Osteocyte (in vitro differentiated cells): ENCODE results near the gene SMARCA5. TPM values are rescaled to one million over a fixed set of nuclear protein-coding genes. Genes with fewer than 3 reads are reported as not detected.
A peak's percentile ranks its signal among the peaks of the same experiment; 100 is the strongest.
"Not testable (repeated sequence)": the region's sequence is repeated elsewhere in the genome, so short reads cannot be mapped to it uniquely, and the experiment has no call there.

ENCODE experiments used
- DNase-seq: peaks from one replicate; pipeline ENCODE4 v3.0.0; 2021; ENCODE audit warnings: mixed read lengths; ENCODE audit not compliant: unreplicated experiment; ENCODE audit errors: extremely low spot score
- H3K27ac Mint-ChIP-seq: one replicate; pipeline ENCODE4 v1.8.0; 2021; ENCODE audit warnings: mild to moderate bottlenecking, mixed read lengths; ENCODE audit not compliant: unreplicated experiment
- H3K27me3 Mint-ChIP-seq: one replicate; pipeline ENCODE4 v1.8.0; 2021; ENCODE audit warnings: mixed read lengths; ENCODE audit not compliant: unreplicated experiment
- H3K36me3 Mint-ChIP-seq: one replicate; pipeline ENCODE4 v1.8.0; 2021; ENCODE audit warnings: mixed read lengths; ENCODE audit not compliant: unreplicated experiment
- H3K4me1 Mint-ChIP-seq: one replicate; pipeline ENCODE4 v1.8.0; 2021; ENCODE audit warnings: mixed read lengths; ENCODE audit not compliant: unreplicated experiment
- H3K4me3 Mint-ChIP-seq: one replicate; pipeline ENCODE4 v1.8.0; 2021; ENCODE audit warnings: mild to moderate bottlenecking, moderate library complexity, mixed read lengths; ENCODE audit not compliant: unreplicated experiment
- H3K9me3 Mint-ChIP-seq: one replicate; pipeline ENCODE4 v1.8.0; 2021; ENCODE audit warnings: mixed read lengths; ENCODE audit not compliant: unreplicated experiment
- CTCF ChIP-seq: fragments of 200-600 bp; sonication (generic); IDR thresholded peaks from 2 replicates; pipeline ENCODE4 v1.5.0; 2021; ENCODE audit warnings: antibody characterized with exemption, mild to moderate bottlenecking, moderate library complexity
- total RNA-seq: library from RNA; stranded (reverse); gene quantifications from 2 replicates; pipeline ENCODE4 v1.2.1, GENCODE V29; 2021

Gene SMARCA5
- total RNA-seq, 1 donor from 2014 or later, result 51.1 TPM

- no peak for TF ChIP-seq CTCF
- Mint-ChIP-seq H3K4me1 (peaks cover 32% of the 10 kb centered on the region), H3K27me3 (peaks cover 12% of the 10 kb centered on the region), H3K4me3 (peak overlapping the region; percentile 99), H3K9me3 (no peaks in the 10 kb centered on the region), H3K36me3 (peaks cover 26% of the 10 kb centered on the region), H3K27ac (peak overlapping the region; percentile 100)
- no peak for DNase-seq
Measured at GRCh38 chr4:143514497-143514896, 995 bp downstream of the SMARCA5 start.

- H3K4me3 Mint-ChIP-seq, result peak overlapping the region; percentile 99
- TF ChIP-seq CTCF, result no peak
Measured at GRCh38 chr4:143514901-143515300, 1.4 kb downstream of the SMARCA5 start.

GRCh38 chr4:143515905-143516304, 2.4 kb downstream of the SMARCA5 start:
- Mint-ChIP-seq H3K27me3 (no peaks in the 10 kb centered on the region), H3K9me3 (no peaks in the 10 kb centered on the region), H3K27ac (peak overlapping the region; percentile 23), H3K36me3 (peaks cover 33% of the 10 kb centered on the region), H3K4me3 (peak overlapping the region; percentile 99), H3K4me1 (peaks cover 32% of the 10 kb centered on the region)
- no peak for TF ChIP-seq CTCF
- no peak for DNase-seq

More at GRCh38 chr4:143514901-143515300, 1.4 kb downstream of the SMARCA5 start:
- peaks cover 32% of the 10 kb centered on the region for H3K4me1 Mint-ChIP-seq
- peaks cover 30% of the 10 kb centered on the region for H3K36me3 Mint-ChIP-seq
- peaks cover 8% of the 10 kb centered on the region for H3K27me3 Mint-ChIP-seq
- H3K9me3 Mint-ChIP-seq, result no peaks in the 10 kb centered on the region
- H3K27ac Mint-ChIP-seq, result peak overlapping the region; percentile 100
- no peak for DNase-seq

GRCh38 chr4:143517764-143518163, 4.3 kb downstream of the SMARCA5 start:
- DNase-seq, result no peak
- no peaks in the 10 kb centered on the region for H3K9me3 Mint-ChIP-seq
- H3K4me3 Mint-ChIP-seq, result no peak overlapping the region
- no peaks in the 10 kb centered on the region for H3K27me3 Mint-ChIP-seq
- no peak overlapping the region for H3K27ac Mint-ChIP-seq
- TF ChIP-seq CTCF, result no peak
- peaks cover 32% of the 10 kb centered on the region for H3K4me1 Mint-ChIP-seq
- H3K36me3 Mint-ChIP-seq, result peaks cover 47% of the 10 kb centered on the region

- no peaks in the 10 kb centered on the region for H3K9me3 Mint-ChIP-seq
- no peak for TF ChIP-seq CTCF
Measured at GRCh38 chr4:143524211-143524610, 10.7 kb downstream of the SMARCA5 start.

GRCh38 chr4:143528046-143528445, 14.5 kb downstream of the SMARCA5 start:
- not testable (repeated sequence) for H3K27me3 Mint-ChIP-seq, H3K4me3 Mint-ChIP-seq, H3K4me1 Mint-ChIP-seq, DNase-seq, H3K9me3 Mint-ChIP-seq
- Mint-ChIP-seq H3K36me3 (peaks cover 67% of the 10 kb centered on the region), H3K27ac (peak overlapping the region; percentile 11)

More at GRCh38 chr4:143524211-143524610, 10.7 kb downstream of the SMARCA5 start:
- H3K27ac Mint-ChIP-seq, result no peak overlapping the region
- no peak overlapping the region for H3K4me3 Mint-ChIP-seq
- H3K4me1 Mint-ChIP-seq, result no peaks in the 10 kb centered on the region
- H3K36me3 Mint-ChIP-seq, result peaks cover 64% of the 10 kb centered on the region
- DNase-seq, result no peak
- no peaks in the 10 kb centered on the region for H3K27me3 Mint-ChIP-seq
